Activated gamma-delta T cell treated with anti-CD3 and anti-CD28 coated beads, Interleukin-2, amount 50 U/mL, for 16 hours (primary cell): Measurements from ENCODE around the gene NTNG1.
"Not testable (repeated sequence)": the region's sequence is repeated elsewhere in the genome, so short reads cannot be mapped to it uniquely, and the experiment has no call there.

Experiments used
- DNase-seq: peaks from one replicate; pipeline ENCODE4 v3.0.0-alpha.2; 2020; ENCODE audit warnings: low read depth

NTNG1 gene

GRCh38 chr1:107198561-107198960 lies 57.7 kb downstream of the NTNG1 start:
- no peak for DNase-seq

GRCh38 chr1:107200631-107201030 lies 59.8 kb downstream of the NTNG1 start:
- no peak for DNase-seq

- no peak for DNase-seq
These were observed 61.2 kb downstream of the NTNG1 start for GRCh38 chr1:107202007-107202406.

GRCh38 chr1:107213225-107213624 lies 72.4 kb downstream of the NTNG1 start:
- DNase-seq, result no peak

GRCh38 chr1:107220036-107220435 lies 79.2 kb downstream of the NTNG1 start:
- no peak for DNase-seq

- DNase-seq, result no peak
These were observed 84.9 kb downstream of the NTNG1 start for GRCh38 chr1:107225706-107226105.

GRCh38 chr1:107228704-107229371 lies 88.0 kb downstream of the NTNG1 start:
- DNase-seq, result no peak

GRCh38 chr1:107229711-107230110 lies 88.9 kb downstream of the NTNG1 start:
- no peak for DNase-seq

- no peak for DNase-seq
These were observed 89.3 kb downstream of the NTNG1 start for GRCh38 chr1:107230121-107230520.

- DNase-seq, result no peak
These were observed 90.5 kb downstream of the NTNG1 start for GRCh38 chr1:107231291-107231690.

GRCh38 chr1:107232426-107232825 lies 91.6 kb downstream of the NTNG1 start:
- no peak for DNase-seq

GRCh38 chr1:107236760-107237159 lies 95.9 kb downstream of the NTNG1 start:
- not testable (repeated sequence) for DNase-seq

GRCh38 chr1:107243461-107243860 lies 102.6 kb downstream of the NTNG1 start:
- DNase-seq, result no peak

- no peak for DNase-seq
These were observed 104.1 kb downstream of the NTNG1 start for GRCh38 chr1:107244709-107245500.

- no peak for DNase-seq
These were observed 106.0 kb downstream of the NTNG1 start for GRCh38 chr1:107246775-107247345.

GRCh38 chr1:107247679-107248078 lies 106.8 kb downstream of the NTNG1 start:
- DNase-seq, result no peak

- DNase-seq, result no peak
These were observed 109.3 kb downstream of the NTNG1 start for GRCh38 chr1:107250169-107250568.

- no peak for DNase-seq
These were observed 110.2 kb downstream of the NTNG1 start for GRCh38 chr1:107251083-107251482.

- no peak for DNase-seq
These were observed 111.0 kb downstream of the NTNG1 start for GRCh38 chr1:107251839-107252238.

- DNase-seq, result no peak
These were observed 111.4 kb downstream of the NTNG1 start for GRCh38 chr1:107252271-107252670.

GRCh38 chr1:107254306-107254705 lies 113.5 kb downstream of the NTNG1 start:
- no peak for DNase-seq

GRCh38 chr1:107255469-107255868 lies 114.6 kb downstream of the NTNG1 start:
- DNase-seq, result no peak
